Measurements from ENCODE around the gene TSPAN5.

Gene TSPAN5

GRCh38 chr4:98685225-98686042 lies 27.0 kb upstream of the TSPAN5 start:
- no peak overlapping the region for H3K4me3 ChIP-seq (ENCODE audit: low read length)
- no peak for TF ChIP-seq ZNF274 (IDR thresholded peaks at IDR 0.05; ENCODE audit: low read depth, low read length)

GRCh38 chr4:98682719-98683118 lies 24.3 kb upstream of the TSPAN5 start:
- no peak for TF ChIP-seq ZNF274 (IDR thresholded peaks at IDR 0.05; ENCODE audit: low read depth, low read length)
- H3K4me3 ChIP-seq (ENCODE audit: low read length) = no peak overlapping the region

DNA sequence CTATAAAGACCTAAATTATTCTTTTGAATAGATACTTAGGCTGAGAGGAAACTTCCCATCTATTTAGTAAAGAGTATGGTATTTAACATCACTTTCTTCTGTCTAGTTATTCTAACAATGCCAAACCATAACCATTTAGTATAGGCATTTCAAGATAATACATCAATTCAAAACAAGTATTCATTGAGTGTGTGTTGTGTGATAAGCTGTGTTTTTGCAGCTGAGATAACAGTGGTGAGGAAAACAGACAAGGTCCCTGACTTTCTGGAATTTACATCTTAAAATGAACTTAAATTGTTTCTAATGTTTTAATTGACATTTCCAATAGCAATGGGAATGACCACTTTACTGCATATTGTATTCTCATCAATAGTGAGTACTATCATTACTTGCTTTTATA lies 22.4 kb upstream of the TSPAN5 start:
- no peak overlapping the region for H3K4me3 ChIP-seq (ENCODE audit: low read length)
- TF ChIP-seq ZNF274 (IDR thresholded peaks at IDR 0.05; ENCODE audit: low read depth, low read length) = no peak

GRCh38 chr4:98679738-98680137 lies 21.3 kb upstream of the TSPAN5 start:
- no peak for TF ChIP-seq ZNF274 (IDR thresholded peaks at IDR 0.05; ENCODE audit: low read depth, low read length)
- no peak overlapping the region for H3K4me3 ChIP-seq (ENCODE audit: low read length)

GRCh38 chr4:98677799-98678198 lies 19.4 kb upstream of the TSPAN5 start:
- TF ChIP-seq ZNF274 (IDR thresholded peaks at IDR 0.05; ENCODE audit: low read depth, low read length) = no peak
- H3K4me3 ChIP-seq (ENCODE audit: low read length) = no peak overlapping the region

DNA sequence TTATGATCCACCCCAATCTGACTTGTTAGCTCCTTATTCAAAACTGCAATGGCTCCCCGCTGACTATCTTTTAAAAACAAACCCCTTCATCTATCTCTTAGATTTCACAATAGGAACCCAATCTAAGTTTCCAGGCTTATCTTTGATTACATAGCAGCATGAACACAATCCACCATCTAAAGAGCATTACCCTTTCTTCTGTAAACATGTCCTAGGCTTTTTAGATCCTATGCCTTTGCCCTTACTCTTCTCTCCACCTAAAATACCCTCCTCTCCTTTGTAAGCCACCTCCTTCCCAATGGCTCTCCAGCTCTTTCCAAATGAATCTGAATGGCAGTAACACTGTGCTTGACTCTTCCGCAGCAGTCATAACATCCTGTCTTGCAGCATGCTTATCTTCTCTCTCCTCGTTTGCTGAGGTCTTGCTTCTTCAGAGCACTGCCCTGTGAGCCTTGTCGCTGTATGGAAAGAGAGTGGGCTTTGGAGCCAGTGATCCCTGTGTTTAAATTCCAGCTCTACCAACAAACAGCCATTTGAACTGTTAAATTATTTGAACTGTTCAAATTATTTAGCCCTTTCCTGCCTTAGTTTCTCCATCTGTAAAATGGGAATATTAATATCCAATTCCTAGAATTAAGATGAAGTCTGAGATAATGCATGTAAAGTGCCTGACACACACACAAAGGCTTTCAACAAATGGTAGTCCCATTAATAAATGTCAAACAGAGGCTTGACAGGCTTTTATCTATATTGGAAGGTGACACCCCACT lies 16.2 kb upstream of the TSPAN5 start:
- TF ChIP-seq ZNF274 (IDR thresholded peaks at IDR 0.05; ENCODE audit: low read depth, low read length) = no peak
- H3K4me3 ChIP-seq (ENCODE audit: low read length) = no peak overlapping the region

DNA sequence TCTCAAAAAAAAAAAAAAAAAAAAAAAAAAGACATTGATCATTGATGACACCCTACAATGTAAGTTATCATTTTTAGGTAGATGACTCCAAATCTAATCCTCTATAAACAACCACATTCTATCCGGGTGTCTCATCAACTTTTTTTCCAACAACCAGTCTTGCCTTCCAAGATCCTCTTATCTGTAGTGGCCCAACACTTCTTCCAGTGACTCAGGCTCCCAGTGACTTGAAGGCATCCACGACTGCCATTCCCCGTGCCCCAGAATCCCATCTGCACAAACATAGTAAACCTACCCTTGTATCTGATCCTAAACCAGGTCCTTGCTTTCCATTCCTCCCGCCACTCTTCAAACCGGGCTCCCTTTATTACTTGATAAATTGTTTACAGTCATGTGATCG lies 15.6 kb upstream of the TSPAN5 start:
- TF ChIP-seq ZNF274 (IDR thresholded peaks at IDR 0.05; ENCODE audit: low read depth, low read length) = no peak
- no peak overlapping the region for H3K4me3 ChIP-seq (ENCODE audit: low read length)

GRCh38 chr4:98673288-98673644 lies 14.9 kb upstream of the TSPAN5 start:
- no peak for TF ChIP-seq ZNF274 (IDR thresholded peaks at IDR 0.05; ENCODE audit: low read depth, low read length)
- H3K4me3 ChIP-seq (ENCODE audit: low read length) = no peak overlapping the region

- H3K4me3 ChIP-seq (ENCODE audit: low read length) = no peak overlapping the region
Measured at GRCh38 chr4:98672583-98673287, 14.3 kb upstream of the TSPAN5 start.

DNA sequence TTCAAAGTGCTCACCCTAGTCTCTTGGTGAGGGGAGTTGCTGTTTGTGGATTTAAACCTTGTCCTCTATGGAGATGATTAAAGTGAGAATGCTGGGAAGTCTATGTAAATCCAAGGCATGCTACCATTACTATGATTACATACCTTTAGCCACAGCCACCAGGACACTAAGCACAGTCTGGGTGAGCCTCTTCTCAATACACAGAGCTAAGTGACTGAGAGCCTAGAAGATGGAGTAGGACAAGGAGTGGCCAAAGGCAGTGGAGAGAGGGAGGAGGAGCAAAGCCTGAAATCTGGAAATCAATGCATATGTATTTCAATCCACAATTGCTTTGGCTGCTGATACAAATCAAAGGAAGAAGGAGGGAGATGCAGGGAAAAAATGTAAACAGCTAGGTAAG lies 12.7 kb upstream of the TSPAN5 start:
- no peak for TF ChIP-seq ZNF274 (IDR thresholded peaks at IDR 0.05; ENCODE audit: low read depth, low read length)
- H3K4me3 ChIP-seq (ENCODE audit: low read length) = no peak overlapping the region

More at GRCh38 chr4:98672583-98673287, 14.3 kb upstream of the TSPAN5 start:
- no peak for TF ChIP-seq ZNF274 (IDR thresholded peaks at IDR 0.05; ENCODE audit: low read depth, low read length)

GRCh38 chr4:98670186-98670585 lies 11.8 kb upstream of the TSPAN5 start:
- H3K4me3 ChIP-seq (ENCODE audit: low read length) = no peak overlapping the region
- no peak for TF ChIP-seq ZNF274 (IDR thresholded peaks at IDR 0.05; ENCODE audit: low read depth, low read length)

DNA sequence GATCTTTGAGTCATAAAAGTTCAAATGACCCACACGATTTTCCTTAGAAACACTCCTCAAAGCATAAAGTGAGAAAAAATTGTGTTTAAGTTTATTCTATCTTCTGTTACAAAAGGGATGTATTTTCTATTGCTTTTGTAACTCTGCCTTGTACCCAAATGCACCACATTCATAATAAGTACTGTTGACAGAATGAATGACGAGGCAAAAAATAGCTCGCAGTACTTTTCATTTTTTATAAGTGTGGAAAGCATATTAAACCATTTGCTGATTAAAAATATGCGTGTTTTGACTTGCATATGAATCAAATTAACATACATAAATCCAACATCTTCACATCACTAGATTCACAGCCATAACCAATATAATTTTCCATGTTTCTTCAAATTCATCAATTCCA lies 11.2 kb upstream of the TSPAN5 start:
- H3K4me3 ChIP-seq (ENCODE audit: low read length) = no peak overlapping the region
- TF ChIP-seq ZNF274 (IDR thresholded peaks at IDR 0.05; ENCODE audit: low read depth, low read length) = no peak

GRCh38 chr4:98664959-98665358 lies 6.5 kb upstream of the TSPAN5 start:
- H3K4me3 ChIP-seq (ENCODE audit: low read length) = no peak overlapping the region
- no peak for TF ChIP-seq ZNF274 (IDR thresholded peaks at IDR 0.05; ENCODE audit: low read depth, low read length)

- no peak for TF ChIP-seq ZNF274 (IDR thresholded peaks at IDR 0.05; ENCODE audit: low read depth, low read length)
- H3K4me3 ChIP-seq (ENCODE audit: low read length) = peak overlapping the region; percentile 1; the same call in 1 of the 2 replicates
Measured at GRCh38 chr4:98663226-98664006, 5.0 kb upstream of the TSPAN5 start.
